MCF 10A (cell line): Measurements from ENCODE around the gene BCORL1. TPM values are rescaled to one million over a fixed set of nuclear protein-coding genes. Genes with fewer than 3 reads are reported as not detected.

Experiments used
- BruUV-seq: library from RNA; stranded (reverse); fragments of 400-500 nt; replicated peaks from 2 replicates; lab custom pipeline; 2021; lab: Mats Ljungman, UMichigan
- CTCF ChIA-PET: fragments of 300-600 bp; sonication (Branson Sonifier 250); formaldehyde crosslinking; extraction: SDS; loops from one replicate; lab custom pipeline; 2021; ENCODE audit warnings: antibody characterized with exemption, inconsistent platforms; lab: Yijun Ruan, JAX
- POLR2A ChIA-PET: fragments of 300-600, 350-650 bp; sonication (Branson Sonifier 250); formaldehyde crosslinking; extraction: SDS; loops from one replicate; lab custom pipeline; 2020; ENCODE audit warnings: antibody characterized with exemption, inconsistent platforms; lab: Yijun Ruan, JAX
- DNase-seq: peaks from one replicate; pipeline ENCODE4 v3.0.0-alpha.2; 2018; ENCODE audit not compliant: unreplicated experiment
- H3K27ac Mint-ChIP-seq: one replicate; pipeline ENCODE4 v1.8.0; 2022; ENCODE audit warnings: mild to moderate bottlenecking, low read depth, mixed read lengths; ENCODE audit not compliant: unreplicated experiment
- H3K27me3 Mint-ChIP-seq: one replicate; pipeline ENCODE4 v1.8.0; 2022; ENCODE audit warnings: mixed read lengths; ENCODE audit not compliant: insufficient read depth, unreplicated experiment
- H3K36me3 Mint-ChIP-seq: one replicate; pipeline ENCODE4 v1.8.0; 2022; ENCODE audit warnings: mild to moderate bottlenecking, moderate library complexity, mixed read lengths; ENCODE audit not compliant: insufficient read depth, unreplicated experiment
- H3K4me1 Mint-ChIP-seq: one replicate; pipeline ENCODE4 v1.8.0; 2022; ENCODE audit warnings: mixed read lengths; ENCODE audit not compliant: insufficient read depth, unreplicated experiment
- H3K4me3 Mint-ChIP-seq: one replicate; pipeline ENCODE4 v1.8.0; 2022; ENCODE audit warnings: mild to moderate bottlenecking, moderate library complexity, mixed read lengths; ENCODE audit not compliant: unreplicated experiment
- H3K9me3 Mint-ChIP-seq: one replicate; pipeline ENCODE4 v1.8.0; 2022; ENCODE audit warnings: mixed read lengths; ENCODE audit not compliant: unreplicated experiment
- CTCF ChIP-seq: fragments of 200-600 bp; IDR thresholded peaks from one replicate; pipeline ENCODE4 v1.8.0; 2022; ENCODE audit warnings: antibody characterized with exemption, mild to moderate bottlenecking; ENCODE audit not compliant: unreplicated experiment
- intact Hi-C: fragments of 100-400 bp; cut with micrococcal nuclease; formaldehyde crosslinking; loops from 2 replicates; pipeline ENCODE4 v1.14.1; 2022
- total RNA-seq: library from RNA; stranded (reverse); gene quantifications from 2 replicates; pipeline ENCODE4 v1.2.3, GENCODE V29; 2022

The BCORL1 gene
- total RNA-seq, 1 experiment from 2014 or later: 2.9 TPM

GRCh38 chrX:129981200-129981553 lies 1.3 kb upstream of the BCORL1 start:
- peaks cover 6% of the 10 kb centered on the region for H3K36me3 Mint-ChIP-seq
- DNase-seq: no peak
- H3K9me3 Mint-ChIP-seq: no peaks in the 10 kb centered on the region
- intact Hi-C loops: no loop called here
- CTCF ChIA-PET: interaction anchor here (0.6 kb wide), 3 partner anchors 78 to 103 kb away, joined by 3 read pairs; no protein-coding TSS in a partner anchor
- no peak overlapping the region for H3K27ac Mint-ChIP-seq
- no TSS peak for BruUV-seq
- H3K4me3 Mint-ChIP-seq: no peak overlapping the region
- TF ChIP-seq CTCF: no peak
- POLR2A ChIA-PET: interaction anchor here (0.9 kb wide), 1 partner anchor 56 kb away, joined by 3 read pairs; no protein-coding TSS in a partner anchor
- peaks cover 11% of the 10 kb centered on the region for H3K27me3 Mint-ChIP-seq
- H3K4me1 Mint-ChIP-seq: peaks cover 10% of the 10 kb centered on the region

- intact Hi-C loops: loop anchor here (2.0 kb wide), 1 partner anchor 49 kb away; no protein-coding TSS in a partner anchor
- POLR2A ChIA-PET: interaction anchor here (0.9 to 1.0 kb wide), 2 partner anchors 56 to 57 kb away, joined by 3 read pairs; no protein-coding TSS in a partner anchor
- Mint-ChIP-seq H3K9me3 (no peaks in the 10 kb centered on the region), H3K27ac (no peak overlapping the region), H3K4me1 (peaks cover 10% of the 10 kb centered on the region), H3K36me3 (peaks cover 6% of the 10 kb centered on the region), H3K4me3 (no peak overlapping the region), H3K27me3 (peaks cover 18% of the 10 kb centered on the region)
- CTCF ChIA-PET: no interaction called here
- no TSS peak for BruUV-seq
- no peak for DNase-seq
- no peak for TF ChIP-seq CTCF
Measured at GRCh38 chrX:129981752-129982299, 609 bp upstream of the BCORL1 start.

DNA sequence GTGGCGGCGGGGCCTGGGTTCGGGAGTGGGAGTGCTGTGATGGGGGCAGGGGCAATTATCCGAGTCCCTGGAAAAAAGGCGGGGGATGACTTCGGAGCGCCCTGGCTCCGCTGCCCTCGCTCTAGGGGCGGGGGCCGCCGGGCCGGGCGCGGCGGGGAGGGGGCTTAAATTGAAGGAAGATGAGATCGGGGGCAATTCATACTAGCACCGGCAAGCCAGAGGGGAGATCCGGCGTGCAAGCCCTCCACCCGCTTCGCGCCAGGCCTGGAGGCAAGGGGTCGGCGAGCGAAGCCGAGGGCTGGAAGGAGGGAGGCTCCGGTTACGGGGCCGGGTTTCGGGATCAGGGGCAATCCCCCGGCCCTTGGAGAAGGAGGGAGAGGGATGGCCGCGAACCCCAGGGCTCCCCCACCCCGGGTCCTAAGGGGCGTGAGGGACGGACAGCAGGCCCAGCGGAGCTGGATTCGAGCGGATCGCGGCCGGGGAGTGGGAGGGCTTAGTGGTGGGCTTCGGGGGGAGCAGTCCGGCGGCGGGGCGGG lies 1.2 kb downstream of the BCORL1 start:
- intact Hi-C loops: loop anchor here (2.0 kb wide), 1 partner anchor 51 kb away; no protein-coding TSS in a partner anchor
- BruUV-seq: no TSS peak
- H3K4me1 Mint-ChIP-seq: peaks cover 10% of the 10 kb centered on the region
- no peak for TF ChIP-seq CTCF
- H3K27me3 Mint-ChIP-seq: peaks cover 32% of the 10 kb centered on the region
- ChIA-PET CTCF (interaction anchor here (0.7 kb wide), 1 partner anchor 347 kb away, joined by 3 read pairs; no protein-coding TSS in a partner anchor), POLR2A (no interaction called here)
- no peaks in the 10 kb centered on the region for H3K9me3 Mint-ChIP-seq
- H3K27ac Mint-ChIP-seq: no peak overlapping the region
- DNase-seq: no peak
- peaks cover 6% of the 10 kb centered on the region for H3K36me3 Mint-ChIP-seq
- no peak overlapping the region for H3K4me3 Mint-ChIP-seq

DNA sequence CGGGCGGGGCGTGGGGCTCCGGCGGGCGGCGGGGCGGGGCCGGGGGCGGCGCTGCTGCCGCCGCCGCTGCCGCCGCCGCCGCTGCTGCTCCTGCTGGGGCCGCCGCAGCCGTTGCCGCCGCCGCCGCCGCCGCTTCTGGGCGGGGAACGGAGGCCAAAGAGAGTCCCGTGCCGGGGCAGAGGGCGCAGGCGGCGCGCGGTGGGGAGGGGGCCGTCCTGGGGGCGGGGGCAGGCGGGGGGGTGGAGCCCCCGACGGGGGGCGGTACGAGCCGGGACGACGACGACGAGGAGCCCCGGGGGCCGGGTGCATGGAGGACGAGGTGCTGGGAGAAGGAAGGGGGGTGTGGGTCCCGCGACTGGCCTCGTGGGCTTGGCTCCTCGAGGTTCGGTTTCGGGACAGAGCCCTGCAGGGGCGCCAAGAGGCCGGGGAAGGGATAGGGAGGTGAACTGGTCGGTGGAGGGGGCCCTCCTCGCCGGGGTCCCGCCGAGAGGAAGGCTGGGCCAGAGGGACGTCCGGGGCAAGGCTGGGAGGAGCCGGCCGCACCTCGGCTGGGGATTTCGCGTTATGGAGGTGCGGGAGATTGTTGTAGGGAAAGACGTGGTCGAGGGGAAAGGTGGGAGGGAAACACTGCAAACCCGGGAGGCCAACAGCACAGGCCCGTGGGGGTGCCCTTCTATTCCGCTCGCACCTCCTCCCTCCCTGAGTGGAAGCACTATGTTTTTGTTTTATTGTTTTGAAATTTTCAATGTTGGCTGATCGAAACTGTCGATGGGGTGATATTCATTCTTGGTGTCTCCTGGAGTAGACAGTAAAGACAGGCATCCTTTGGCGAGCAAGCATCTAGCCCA lies 1.9 kb downstream of the BCORL1 start:
- ChIA-PET CTCF (interaction anchor here (0.7 to 3.1 kb wide), 2 partner anchors 59 to 348 kb away, joined by 3 to 9 read pairs; no protein-coding TSS in a partner anchor), POLR2A (no interaction called here)
- Mint-ChIP-seq H3K36me3 (peaks cover 6% of the 10 kb centered on the region), H3K27ac (no peak overlapping the region), H3K9me3 (no peaks in the 10 kb centered on the region), H3K4me1 (peaks cover 10% of the 10 kb centered on the region), H3K27me3 (peaks cover 32% of the 10 kb centered on the region), H3K4me3 (no peak overlapping the region)
- DNase-seq: no peak
- intact Hi-C loops: no loop called here
- no TSS peak for BruUV-seq
- no peak for TF ChIP-seq CTCF
